ENCODE measurements around the gene FGF11. TPM values are rescaled to one million over a fixed set of nuclear protein-coding genes. Genes with fewer than 3 reads are reported as not detected.

The FGF11 gene
- polyA plus RNA-seq, 2 of the 4 experiments (the other 2 are of a cell fraction): 1.4 to 1.8 TPM

DNA sequence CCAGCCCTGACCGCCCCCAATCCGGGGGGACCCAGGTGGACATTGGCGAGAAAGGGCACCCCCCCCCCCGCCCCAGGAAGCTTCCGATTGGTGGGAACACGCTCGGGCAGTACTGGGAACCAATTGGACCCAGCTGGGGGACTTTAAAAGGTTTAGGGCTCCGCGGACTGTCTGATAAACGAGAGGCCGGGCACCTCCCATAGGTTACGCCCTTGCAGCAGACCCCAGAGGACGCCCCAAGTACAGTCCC lies 35.7 kb upstream of the FGF11 start:
- CTCF ChIA-PET: interaction anchor here (0.6 to 3.4 kb wide), 18 partner anchors 10 to 1072 kb away, joined by 3 to 29 read pairs (median 3); partner anchors contain the start of genes PLSCR3, SAT2, SENP3 and TMEM102
- 1% methylated on average over 10 of the region's 13 CpGs for WGBS (ENCODE audit: missing lambda C conversion rate)
- Histone ChIP-seq H3K4me1 (peaks cover 28% of the 10 kb centered on the region), H3K27ac (peak overlapping the region; percentile 73 to 86), H3K9me3 (no peaks in the 10 kb centered on the region), H3K4me3 (peak overlapping the region; percentile 88), H3K4me2 (peak overlapping the region; percentile 78)
- TF ChIP-seq JUNB (IDR thresholded peaks at IDR 0.05) (no peak), RFX5 (IDR thresholded peaks at IDR 0.05) (no peak), HDAC2 (IDR thresholded peaks at IDR 0.05) (0 out of 2 replicates have a peak, but pooled peaks have one; percentile 27), CEBPB (IDR thresholded peaks at IDR 0.05) (no peak), FOXS1 (CRISPR knock-in tag; IDR thresholded peaks at IDR 0.05) (no peak), CHD2 (IDR thresholded peaks at IDR 0.05; ENCODE audit: low read length, partially characterized antibody) (no peak), FOSL2 (IDR thresholded peaks at IDR 0.05) (no peak), FOSL2 (CRISPR knock-in tag; IDR thresholded peaks at IDR 0.05) (no peak), NFE2L2 (conservative IDR thresholded peaks at IDR 0.05; ENCODE audit: low read length) (no peak)
- FAIRE-seq (no peak), ATAC-seq (peak; percentile 65 to 80), DNase-seq (ENCODE audit: low read depth in 1 of 2, low spot score in 1 of 2) (peak in 1 of 2 experiments; percentile 95)
- POLR2A ChIA-PET: interaction anchor here (0.5 to 2.4 kb wide), 31 partner anchors 9 to 672 kb away, joined by 3 to 26 read pairs (median 4); partner anchors contain the start of genes CHRNB1, KCTD11, MPDU1 and PLSCR3

DNA sequence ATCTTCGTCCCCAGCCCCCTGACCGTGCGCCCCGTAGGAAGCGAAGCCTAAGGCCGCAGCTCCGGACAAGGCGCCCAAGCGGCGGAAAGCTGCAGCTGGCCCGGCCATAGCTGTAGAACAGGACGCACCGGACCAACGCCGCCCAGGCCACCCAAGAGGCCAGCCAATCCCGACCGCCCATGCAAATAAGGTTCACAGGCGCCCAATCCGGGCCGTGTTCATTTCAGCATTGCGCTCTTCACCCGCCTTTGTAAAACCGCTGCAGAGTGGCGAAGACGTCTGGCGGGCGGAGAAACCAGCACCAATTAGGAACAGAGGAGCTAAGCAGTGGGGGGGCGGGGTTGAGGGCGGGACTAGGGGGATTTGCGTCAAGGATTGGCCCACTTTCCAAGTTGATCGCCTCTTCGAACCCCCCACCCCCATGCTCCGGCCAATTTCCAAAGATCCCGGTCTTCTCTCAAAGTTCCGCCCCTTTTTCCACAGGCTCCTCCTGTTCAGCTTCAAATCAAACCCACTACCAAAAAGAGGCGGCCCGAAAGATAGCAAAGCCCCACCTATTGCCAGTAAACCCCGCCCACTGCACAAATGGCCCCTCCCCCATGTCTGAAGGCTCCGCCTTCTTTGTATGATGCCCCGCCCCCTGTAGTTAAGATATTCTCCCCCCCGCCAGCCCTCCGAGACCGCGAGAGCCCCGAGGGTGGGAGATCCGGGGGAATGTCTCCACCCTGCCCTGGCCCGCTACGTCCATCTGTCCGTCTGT lies 35.2 kb upstream of the FGF11 start, which contains the start of gene TMEM256:
TMEM256 (minus strand) TSS at position 121 of the 760 bp plus-strand sequence; CDS start at position 108, 13 bp downstream.
- peak within 1 kb of the TSS; percentile 99 for H3K4me2 ChIP-seq
- peak within 1 kb of the TSS; percentile 88 for H3K4me3 ChIP-seq
- WGBS (ENCODE audit: missing lambda C conversion rate): under 1% methylated on average over 42 of the region's 49 CpGs
- DNase-seq (ENCODE audit: low read depth in 1 of 2, low spot score in 1 of 2) (peak; percentile 98 to 100), FAIRE-seq (peak; percentile 98), ATAC-seq (peak; percentile 85 to 97)
- CTCF ChIA-PET: interaction anchor here (0.6 to 3.4 kb wide), 16 partner anchors 11 to 1073 kb away, joined by 3 to 29 read pairs (median 3); partner anchors contain the start of genes PLSCR3, SAT2, SENP3 and TMEM102
- no peaks in the 10 kb centered on the region for H3K9me3 ChIP-seq
- POLR2A ChIA-PET: interaction anchor here (0.5 to 2.4 kb wide), 30 partner anchors 9 to 672 kb away, joined by 3 to 26 read pairs (median 4); partner anchors contain the start of genes CHRNB1, MPDU1, PLSCR3 and POLR2A
- peak within 1 kb of the TSS; percentile 81 to 92 for H3K27ac ChIP-seq
- H3K4me1 ChIP-seq: peaks cover 28% of the 10 kb centered on the region
- peak; percentile 96 for TF ChIP-seq KDM5A (IDR thresholded peaks at IDR 0.05)
- TF ChIP-seq ZNF302 (CRISPR knock-in tag; IDR thresholded peaks at IDR 0.05): no peak
- TF ChIP-seq, protein P1, sequence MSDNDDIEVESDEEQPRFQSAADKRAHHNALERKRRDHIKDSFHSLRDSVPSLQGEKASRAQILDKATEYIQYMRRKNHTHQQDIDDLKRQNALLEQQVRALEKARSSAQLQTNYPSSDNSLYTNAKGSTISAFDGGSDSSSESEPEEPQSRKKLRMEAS (IDR thresholded peaks at IDR 0.05): peak; percentile 57; the same call in 1 of the 2 replicates
- TF ChIP-seq POLR2A (IDR thresholded peaks at IDR 0.05; ENCODE audit: low read length): peak; percentile 88
- TF ChIP-seq, protein P2, sequence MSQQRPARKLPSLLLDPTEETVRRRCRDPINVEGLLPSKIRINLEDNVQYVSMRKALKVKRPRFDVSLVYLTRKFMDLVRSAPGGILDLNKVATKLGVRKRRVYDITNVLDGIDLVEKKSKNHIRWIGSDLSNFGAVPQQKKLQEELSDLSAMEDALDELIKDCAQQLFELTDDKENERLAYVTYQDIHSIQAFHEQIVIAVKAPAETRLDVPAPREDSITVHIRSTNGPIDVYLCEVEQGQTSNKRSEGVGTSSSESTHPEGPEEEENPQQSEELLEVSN (IDR thresholded peaks at IDR 0.05; ENCODE audit: borderline replicate concordance, low read depth): 0 out of 2 replicates have a peak, but pooled peaks have one; percentile 3
- no peak for TF ChIP-seq FOSL2 (IDR thresholded peaks at IDR 0.05)
- TF ChIP-seq FOSL2 (CRISPR knock-in tag; IDR thresholded peaks at IDR 0.05): no peak
- TF ChIP-seq ZSCAN20 (CRISPR knock-in tag; IDR thresholded peaks at IDR 0.05): no peak
- no peak for TF ChIP-seq POLR2AphosphoS2 (conservative IDR thresholded peaks at IDR 0.05; ENCODE audit: low read length)
- peak; percentile 21; the same call in 1 of the 2 replicates for TF ChIP-seq MYC (IDR thresholded peaks at IDR 0.05; ENCODE audit: borderline replicate concordance, low read length)
- TF ChIP-seq SREBF2 (IDR thresholded peaks at IDR 0.05): peak; percentile 33; the same call in 1 of the 2 replicates
- peak; percentile 76 for TF ChIP-seq CHD2 (IDR thresholded peaks at IDR 0.05; ENCODE audit: low read length, partially characterized antibody)
- TF ChIP-seq, protein P3, sequence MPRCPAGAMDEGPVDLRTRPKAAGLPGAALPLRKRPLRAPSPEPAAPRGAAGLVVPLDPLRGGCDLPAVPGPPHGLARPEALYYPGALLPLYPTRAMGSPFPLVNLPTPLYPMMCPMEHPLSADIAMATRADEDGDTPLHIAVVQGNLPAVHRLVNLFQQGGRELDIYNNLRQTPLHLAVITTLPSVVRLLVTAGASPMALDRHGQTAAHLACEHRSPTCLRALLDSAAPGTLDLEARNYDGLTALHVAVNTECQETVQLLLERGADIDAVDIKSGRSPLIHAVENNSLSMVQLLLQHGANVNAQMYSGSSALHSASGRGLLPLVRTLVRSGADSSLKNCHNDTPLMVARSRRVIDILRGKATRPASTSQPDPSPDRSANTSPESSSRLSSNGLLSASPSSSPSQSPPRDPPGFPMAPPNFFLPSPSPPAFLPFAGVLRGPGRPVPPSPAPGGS (IDR thresholded peaks at IDR 0.05): peak; percentile 87
- TF ChIP-seq CHD4 (IDR thresholded peaks at IDR 0.05; ENCODE audit: borderline replicate concordance): no peak
- TF ChIP-seq, protein P4, sequence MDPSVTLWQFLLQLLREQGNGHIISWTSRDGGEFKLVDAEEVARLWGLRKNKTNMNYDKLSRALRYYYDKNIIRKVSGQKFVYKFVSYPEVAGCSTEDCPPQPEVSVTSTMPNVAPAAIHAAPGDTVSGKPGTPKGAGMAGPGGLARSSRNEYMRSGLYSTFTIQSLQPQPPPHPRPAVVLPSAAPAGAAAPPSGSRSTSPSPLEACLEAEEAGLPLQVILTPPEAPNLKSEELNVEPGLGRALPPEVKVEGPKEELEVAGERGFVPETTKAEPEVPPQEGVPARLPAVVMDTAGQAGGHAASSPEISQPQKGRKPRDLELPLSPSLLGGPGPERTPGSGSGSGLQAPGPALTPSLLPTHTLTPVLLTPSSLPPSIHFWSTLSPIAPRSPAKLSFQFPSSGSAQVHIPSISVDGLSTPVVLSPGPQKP (IDR thresholded peaks at IDR 0.05; ENCODE audit: low read depth, low read length): no peak
- no peak for TF ChIP-seq NR3C1 (IDR thresholded peaks at IDR 0.05)
- no peak for TF ChIP-seq ZFP36 (IDR thresholded peaks at IDR 0.05; ENCODE audit: borderline replicate concordance, partially characterized antibody)
- peak; percentile 55; the same call in 1 of the 2 replicates for TF ChIP-seq RFX5 (IDR thresholded peaks at IDR 0.05)
- peak in 1 of 2 experiments; percentile 80; a peak in 3 of 5 replicates for TF ChIP-seq JUN (IDR thresholded peaks at IDR 0.05)
- no peak for TF ChIP-seq MAZ (IDR thresholded peaks at IDR 0.05; ENCODE audit: borderline replicate concordance, low read depth, low read length)
- TF ChIP-seq, protein P5, sequence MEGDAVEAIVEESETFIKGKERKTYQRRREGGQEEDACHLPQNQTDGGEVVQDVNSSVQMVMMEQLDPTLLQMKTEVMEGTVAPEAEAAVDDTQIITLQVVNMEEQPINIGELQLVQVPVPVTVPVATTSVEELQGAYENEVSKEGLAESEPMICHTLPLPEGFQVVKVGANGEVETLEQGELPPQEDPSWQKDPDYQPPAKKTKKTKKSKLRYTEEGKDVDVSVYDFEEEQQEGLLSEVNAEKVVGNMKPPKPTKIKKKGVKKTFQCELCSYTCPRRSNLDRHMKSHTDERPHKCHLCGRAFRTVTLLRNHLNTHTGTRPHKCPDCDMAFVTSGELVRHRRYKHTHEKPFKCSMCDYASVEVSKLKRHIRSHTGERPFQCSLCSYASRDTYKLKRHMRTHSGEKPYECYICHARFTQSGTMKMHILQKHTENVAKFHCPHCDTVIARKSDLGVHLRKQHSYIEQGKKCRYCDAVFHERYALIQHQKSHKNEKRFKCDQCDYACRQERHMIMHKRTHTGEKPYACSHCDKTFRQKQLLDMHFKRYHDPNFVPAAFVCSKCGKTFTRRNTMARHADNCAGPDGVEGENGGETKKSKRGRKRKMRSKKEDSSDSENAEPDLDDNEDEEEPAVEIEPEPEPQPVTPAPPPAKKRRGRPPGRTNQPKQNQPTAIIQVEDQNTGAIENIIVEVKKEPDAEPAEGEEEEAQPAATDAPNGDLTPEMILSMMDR (IDR thresholded peaks at IDR 0.05): no peak
- TF ChIP-seq, protein P6, sequence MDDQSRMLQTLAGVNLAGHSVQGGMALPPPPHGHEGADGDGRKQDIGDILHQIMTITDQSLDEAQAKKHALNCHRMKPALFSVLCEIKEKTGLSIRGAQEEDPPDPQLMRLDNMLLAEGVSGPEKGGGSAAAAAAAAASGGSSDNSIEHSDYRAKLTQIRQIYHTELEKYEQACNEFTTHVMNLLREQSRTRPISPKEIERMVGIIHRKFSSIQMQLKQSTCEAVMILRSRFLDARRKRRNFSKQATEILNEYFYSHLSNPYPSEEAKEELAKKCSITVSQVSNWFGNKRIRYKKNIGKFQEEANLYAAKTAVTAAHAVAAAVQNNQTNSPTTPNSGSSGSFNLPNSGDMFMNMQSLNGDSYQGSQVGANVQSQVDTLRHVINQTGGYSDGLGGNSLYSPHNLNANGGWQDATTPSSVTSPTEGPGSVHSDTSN (IDR thresholded peaks at IDR 0.05): no peak
- no peak for TF ChIP-seq SMC3 (IDR thresholded peaks at IDR 0.05)
